HCT116 (cell line): ENCODE results near the gene COMMD1. TPM values are rescaled to one million over a fixed set of nuclear protein-coding genes. Genes with fewer than 3 reads are reported as not detected.

Source experiments
- ATAC-seq: fragments of 200-7000 bp; cut with Tn5 transposase; 2 replicates; pipeline ENCODE4 v1.9.1; 2020; ENCODE audit warnings: mild to moderate bottlenecking, moderate library complexity
- BruUV-seq: library from RNA; stranded (reverse); fragments of 400-500 nt; replicated peaks from 2 replicates; lab custom pipeline; 2021; lab: Mats Ljungman, UMichigan
- CTCF ChIA-PET: fragments of 300-600 bp; sonication (Branson Sonifier 250); formaldehyde crosslinking; loops from one replicate; lab custom pipeline; 2021; ENCODE audit warnings: antibody characterized with exemption; lab: Charles Lee
- POLR2A ChIA-PET: fragments of 300-600, 350-600 bp; sonication (Branson Sonifier 250); formaldehyde crosslinking; loops from one replicate; lab custom pipeline; 2021; ENCODE audit warnings: antibody characterized with exemption; lab: Charles Lee
- RAD21 ChIA-PET, 2 experiments: fragments of 300-600 bp; sonication (Branson Sonifier 250); formaldehyde crosslinking; loops; one replicate each; lab custom pipeline; 2023; ENCODE audit warnings: low total read pairs in 2 of 2; ENCODE audit not compliant: uncharacterized antibody in 2 of 2, unreplicated experiment in 2 of 2, low non-redundant PET in 1 of 2; lab: Charles Lee
- DNase-seq: peaks from one replicate; pipeline ENCODE4 v3.0.0-alpha.2; 2010; ENCODE audit warnings: low read depth, low spot score
- H2AFZ ChIP-seq: fragments of 200-600 bp; shearing (Covaris generic), sonication (generic); 2 replicates; pipeline ENCODE4 v1.6.1; 2017; ENCODE audit warnings: low read depth, mixed run types, mixed read lengths, antibody characterized with exemption, low read length; ENCODE audit not compliant: poor library complexity, severe bottlenecking
- H3K27ac ChIP-seq: 2 replicates; pipeline ENCODE4 v1.5.1; 2012; ENCODE audit warnings: low read depth, low read length
- H3K27me3 ChIP-seq: fragments of 200-600 bp; sonication (generic); 2 replicates; pipeline ENCODE4 v1.6.1; 2016; ENCODE audit warnings: mixed run types, low read length, mixed read lengths; ENCODE audit not compliant: insufficient read depth
- H3K36me3 ChIP-seq, 2 experiments: fragments of 200-500 bp in 1 of 2; fragments of 200-600 bp in 1 of 2; sonication (Bioruptor generic) in 1 of 2; sonication (generic) in 1 of 2; 2 replicates each; pipeline versions ENCODE4 v1.5.1 to v1.6.1; 2014 to 2016; ENCODE audit warnings: low read length in 2 of 2, inconsistent platforms in 1 of 2, mixed read lengths in 1 of 2, mixed run types in 1 of 2; ENCODE audit not compliant: insufficient read depth in 2 of 2, control insufficient read depth in 1 of 2
- H3K4me1 ChIP-seq, 2 experiments: fragments of 200-600 bp in 1 of 2; sonication (generic) in 1 of 2; 2 replicates each; pipeline versions ENCODE4 v1.5.1 to v1.6.1; 2012 to 2017; ENCODE audit warnings: low read length in 2 of 2, inconsistent platforms in 1 of 2, mild to moderate bottlenecking in 1 of 2, mixed read lengths in 1 of 2, mixed run types in 1 of 2, moderate library complexity in 1 of 2; ENCODE audit not compliant: insufficient read depth in 2 of 2, control insufficient read depth in 1 of 2
- H3K4me2 ChIP-seq: fragments of 200-600 bp; sonication (generic); 2 replicates; pipeline ENCODE4 v1.6.1; 2017; ENCODE audit warnings: mixed run types, low read length, mixed read lengths
- H3K4me3 ChIP-seq, 2 experiments: fragments of 200-600 bp in 1 of 2; sonication (generic) in 1 of 2; replicated peaks in 1 of 2; 2 replicates each; pipeline ENCODE4 v1.5.1; 2011 to 2016; ENCODE audit warnings: low read length in 2 of 2, control low read depth in 1 of 2, low read depth in 1 of 2, mild to moderate bottlenecking in 1 of 2, mixed read lengths in 1 of 2, mixed run types in 1 of 2
- H3K79me2 ChIP-seq: fragments of 200-600 bp; sonication (generic); 2 replicates; pipeline ENCODE4 v1.6.1; 2017; ENCODE audit warnings: mild to moderate bottlenecking, mixed run types, low read length, moderate library complexity, mixed read lengths; ENCODE audit not compliant: insufficient read depth
- H3K9ac ChIP-seq: fragments of 200-600 bp; sonication (generic); 2 replicates; pipeline ENCODE4 v1.6.1; 2016; ENCODE audit warnings: low read length, mixed read lengths
- H3K9me2 ChIP-seq: fragments of 200-600 bp; sonication (generic), shearing (Covaris generic); 2 replicates; pipeline ENCODE4 v1.6.1; 2017; ENCODE audit warnings: mixed run types, mild to moderate bottlenecking, moderate library complexity; ENCODE audit not compliant: insufficient read depth
- H3K9me3 ChIP-seq, 2 experiments: fragments of 200-500 bp in 1 of 2; fragments of 200-600 bp in 1 of 2; sonication (Bioruptor generic) in 1 of 2; sonication (generic) in 1 of 2; 2 replicates each; pipeline ENCODE4 v1.6.1; 2014 to 2017; ENCODE audit warnings: low read length in 2 of 2, mixed read lengths in 2 of 2, inconsistent platforms in 1 of 2, low read depth in 1 of 2, mild to moderate bottlenecking in 1 of 2, mixed run types in 1 of 2, moderate library complexity in 1 of 2; ENCODE audit not compliant: control insufficient read depth in 1 of 2, insufficient read depth in 1 of 2
- H4K20me1 ChIP-seq: fragments of 200-600 bp; sonication (generic), shearing (Covaris generic); 2 replicates; pipeline ENCODE4 v1.6.1; 2017; ENCODE audit warnings: mixed run types, mild to moderate bottlenecking, moderate library complexity; ENCODE audit not compliant: insufficient read depth
- CBX3 ChIP-seq: IDR thresholded peaks from 2 replicates; pipeline ENCODE4 v1.6.1; 2012; ENCODE audit warnings: low read depth
- CEBPB ChIP-seq: IDR thresholded peaks from 2 replicates; pipeline ENCODE4 v1.6.1; 2012; ENCODE audit warnings: low read depth
- ELF1 ChIP-seq: IDR thresholded peaks from 2 replicates; pipeline ENCODE4 v1.6.1; 2012; ENCODE audit warnings: low read depth, borderline replicate concordance
- EZH2 ChIP-seq: fragments of 200-600 bp; sonication (generic); IDR thresholded peaks from 2 replicates; pipeline ENCODE4 v1.6.1; 2017; ENCODE audit warnings: antibody characterized with exemption, mixed run types
- EZH2phosphoT487 ChIP-seq: fragments of 200-600 bp; IDR thresholded peaks from 2 replicates; pipeline ENCODE4 v1.6.1; 2018; ENCODE audit warnings: antibody characterized with exemption, borderline replicate concordance
- FOSL1 ChIP-seq: IDR thresholded peaks from 2 replicates; pipeline ENCODE4 v1.6.1; 2012; ENCODE audit warnings: low read depth
- POLR2A ChIP-seq: IDR thresholded peaks from 2 replicates; pipeline ENCODE4 v1.7.0; 2011; ENCODE audit warnings: borderline replicate concordance; ENCODE audit not compliant: insufficient read depth, insufficient read length; ENCODE audit errors: extremely low read depth
- REST ChIP-seq: IDR thresholded peaks from 2 replicates; pipeline ENCODE4 v1.6.1; 2012; ENCODE audit warnings: low read depth
- SIN3A ChIP-seq: IDR thresholded peaks from 2 replicates; pipeline ENCODE4 v1.6.1; 2012; ENCODE audit warnings: low read depth
- TCF7L2 ChIP-seq: IDR thresholded peaks from 2 replicates; pipeline ENCODE4 v1.7.0; 2011; ENCODE audit warnings: borderline replicate concordance, inconsistent platforms; ENCODE audit not compliant: insufficient read depth, insufficient read length; ENCODE audit errors: extremely low read depth
- YY1 ChIP-seq: IDR thresholded peaks from 2 replicates; pipeline ENCODE4 v1.6.1; 2011; ENCODE audit warnings: low read length, low read depth, moderate library complexity, mild to moderate bottlenecking; ENCODE audit not compliant: insufficient replicate concordance; ENCODE audit errors: extremely low read depth
- ZBTB33 ChIP-seq: IDR thresholded peaks from 2 replicates; pipeline ENCODE4 v1.6.1; 2011; ENCODE audit warnings: mild to moderate bottlenecking, low read length, moderate library complexity; ENCODE audit not compliant: insufficient replicate concordance; ENCODE audit errors: extremely low read depth
- ZFX ChIP-seq: fragments of 450-650 bp; IDR thresholded peaks from 2 replicates; pipeline ENCODE4 v1.6.1; 2017
- ZNF274 ChIP-seq: fragments of 200-500 bp; sonication (Bioruptor generic); IDR thresholded peaks from 2 replicates; pipeline ENCODE4 v1.6.1; 2014; ENCODE audit warnings: mild to moderate bottlenecking, low read depth, low read length, inconsistent platforms
- intact Hi-C: fragments of 100-400 bp; cut with micrococcal nuclease; formaldehyde crosslinking; loops from 2 replicates; pipeline ENCODE4 v1.10.0; 2022
- total RNA-seq: library from RNA; stranded (reverse); gene quantifications from one replicate; pipeline ENCODE4 v1.2.1, GENCODE V29; 2021; ENCODE audit not compliant: unreplicated experiment
- TF ChIP-seq, protein P1 (sequence below): IDR thresholded peaks from 2 replicates; pipeline ENCODE4 v1.6.1; 2012
- TF ChIP-seq, protein P2 (sequence below): IDR thresholded peaks from 2 replicates; pipeline ENCODE4 v1.6.1; 2012
- TF ChIP-seq, protein P3 (sequence below), 3 experiments: fragments of 200-600 bp in 1 of 3; sonication (generic) in 1 of 3; IDR thresholded peaks in 2 of 3; conservative IDR thresholded peaks in 1 of 3; 2 replicates each; pipeline ENCODE4 v1.5.1; 2012 to 2017; ENCODE audit warnings: low read depth in 2 of 3, low read length in 2 of 3, antibody characterized with exemption in 1 of 3, borderline replicate concordance in 1 of 3, control low read depth in 1 of 3, mild to moderate bottlenecking in 1 of 3, mixed read lengths in 1 of 3, mixed run types in 1 of 3, moderate library complexity in 1 of 3; ENCODE audit not compliant: insufficient read depth in 1 of 3

COMMD1 gene
- total RNA-seq, 1 experiment from 2014 or later = 16.1 TPM

GRCh38 chr2:62136956-62137830 lies 231.7 kb downstream of the COMMD1 start:
- POLR2A ChIA-PET = no interaction called here
- DNase-seq = no peak
- no peaks in the 10 kb centered on the region for H3K36me3 ChIP-seq

More at GRCh38 chr2:62136956-62137830, 231.7 kb downstream of the COMMD1 start:
- H3K27me3 ChIP-seq = no peaks in the 10 kb centered on the region
- H4K20me1 ChIP-seq = no peaks in the 10 kb centered on the region
- no peaks in the 10 kb centered on the region for H3K4me1 ChIP-seq
- H3K27ac ChIP-seq = no peak overlapping the region
- no peaks in the 10 kb centered on the region for H3K9me3 ChIP-seq
- no peak overlapping the region for H3K9ac ChIP-seq
- H3K4me2 ChIP-seq = no peak overlapping the region
- TF ChIP-seq ZFX (no peak), CBX3 (no peak), YY1 (no peak), ZNF274 (no peak), POLR2A (no peak), FOSL1 (no peak), ZBTB33 (no peak), CEBPB (no peak), REST (no peak), EZH2 (no peak), EZH2phosphoT487 (no peak), SIN3A (no peak), ELF1 (no peak), TCF7L2 (no peak)
- TF ChIP-seq, protein P1, sequence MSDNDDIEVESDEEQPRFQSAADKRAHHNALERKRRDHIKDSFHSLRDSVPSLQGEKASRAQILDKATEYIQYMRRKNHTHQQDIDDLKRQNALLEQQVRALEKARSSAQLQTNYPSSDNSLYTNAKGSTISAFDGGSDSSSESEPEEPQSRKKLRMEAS = no peak
- TF ChIP-seq, protein P2, sequence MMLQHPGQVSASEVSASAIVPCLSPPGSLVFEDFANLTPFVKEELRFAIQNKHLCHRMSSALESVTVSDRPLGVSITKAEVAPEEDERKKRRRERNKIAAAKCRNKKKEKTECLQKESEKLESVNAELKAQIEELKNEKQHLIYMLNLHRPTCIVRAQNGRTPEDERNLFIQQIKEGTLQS = no peak
- TF ChIP-seq, protein P3, sequence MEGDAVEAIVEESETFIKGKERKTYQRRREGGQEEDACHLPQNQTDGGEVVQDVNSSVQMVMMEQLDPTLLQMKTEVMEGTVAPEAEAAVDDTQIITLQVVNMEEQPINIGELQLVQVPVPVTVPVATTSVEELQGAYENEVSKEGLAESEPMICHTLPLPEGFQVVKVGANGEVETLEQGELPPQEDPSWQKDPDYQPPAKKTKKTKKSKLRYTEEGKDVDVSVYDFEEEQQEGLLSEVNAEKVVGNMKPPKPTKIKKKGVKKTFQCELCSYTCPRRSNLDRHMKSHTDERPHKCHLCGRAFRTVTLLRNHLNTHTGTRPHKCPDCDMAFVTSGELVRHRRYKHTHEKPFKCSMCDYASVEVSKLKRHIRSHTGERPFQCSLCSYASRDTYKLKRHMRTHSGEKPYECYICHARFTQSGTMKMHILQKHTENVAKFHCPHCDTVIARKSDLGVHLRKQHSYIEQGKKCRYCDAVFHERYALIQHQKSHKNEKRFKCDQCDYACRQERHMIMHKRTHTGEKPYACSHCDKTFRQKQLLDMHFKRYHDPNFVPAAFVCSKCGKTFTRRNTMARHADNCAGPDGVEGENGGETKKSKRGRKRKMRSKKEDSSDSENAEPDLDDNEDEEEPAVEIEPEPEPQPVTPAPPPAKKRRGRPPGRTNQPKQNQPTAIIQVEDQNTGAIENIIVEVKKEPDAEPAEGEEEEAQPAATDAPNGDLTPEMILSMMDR (IDR thresholded peaks at IDR 0.05 in 2 of 3, conservative IDR thresholded peaks at IDR 0.05 in 1 of 3; ENCODE audit: borderline replicate concordance in 1 of 3, insufficient read depth in 1 of 3, low read depth in 2 of 3, low read length in 2 of 3) = no peak
- TF ChIP-seq, all 23 proteins: peak for 0
- Histone ChIP-seq H3K4me3 (no peak overlapping the region), H3K9me2 (no peaks in the 10 kb centered on the region), H2AFZ (no peak overlapping the region), H3K79me2 (no peaks in the 10 kb centered on the region)
- ATAC-seq = no peak
- RAD21 ChIA-PET = no interaction called here
- intact Hi-C loops = no loop called here
- BruUV-seq = TSS peak; percentile 20
- CTCF ChIA-PET = no interaction called here
